Subcutaneous adipose tissue (tissue), 4 donors: ENCODE data around the gene TAS1R2. TPM values are rescaled to one million over a fixed set of nuclear protein-coding genes. Genes with fewer than 3 reads are reported as not detected.

Experiments
- CTCF ChIP-seq: fragments of 450-650 bp; IDR thresholded peaks from one replicate; pipeline ENCODE4 v1.5.1; 2016; ENCODE audit warnings: low read depth, mild to moderate bottlenecking, control low read depth, antibody characterized with exemption, moderate library complexity
- total RNA-seq, 4 donors: library from RNA; depleted of rRNA; stranded (reverse); fragments of >200 nt; gene quantifications; one replicate each; pipeline ENCODE4 v1.1.0, GENCODE V29; 2016

Gene TAS1R2
- total RNA-seq, 4 donors from 2014 or later, result not detected

- TF ChIP-seq CTCF, result no peak
Observed at GRCh38 chr1:18800258-18800657, 59.2 kb downstream of the TAS1R2 start.

GRCh38 chr1:18799454-18799853 is 60.0 kb downstream of the TAS1R2 start:
- TF ChIP-seq CTCF, result no peak

GRCh38 chr1:18798946-18799345 is 60.5 kb downstream of the TAS1R2 start:
- no peak for TF ChIP-seq CTCF

GRCh38 chr1:18798533-18798932 is 60.9 kb downstream of the TAS1R2 start:
- no peak for TF ChIP-seq CTCF

GRCh38 chr1:18796950-18797349 is 62.5 kb downstream of the TAS1R2 start:
- no peak for TF ChIP-seq CTCF

GRCh38 chr1:18795002-18795689 is 64.3 kb downstream of the TAS1R2 start:
- no peak for TF ChIP-seq CTCF

GRCh38 chr1:18794561-18794960 is 64.9 kb downstream of the TAS1R2 start:
- TF ChIP-seq CTCF, result no peak
